ENCODE data around the gene FOXRED2.
"Not testable (repeated sequence)": the region's sequence is repeated elsewhere in the genome, so short reads cannot be mapped to it uniquely, and the experiment has no call there.

The FOXRED2 gene

GRCh38 chr22:36469094-36469710, 37.6 kb downstream of the FOXRED2 start:
- DNase-seq (ENCODE audit: low read depth): no peak

GRCh38 chr22:36467946-36468345, 38.9 kb downstream of the FOXRED2 start:
- DNase-seq (ENCODE audit: low read depth): no peak

DNA sequence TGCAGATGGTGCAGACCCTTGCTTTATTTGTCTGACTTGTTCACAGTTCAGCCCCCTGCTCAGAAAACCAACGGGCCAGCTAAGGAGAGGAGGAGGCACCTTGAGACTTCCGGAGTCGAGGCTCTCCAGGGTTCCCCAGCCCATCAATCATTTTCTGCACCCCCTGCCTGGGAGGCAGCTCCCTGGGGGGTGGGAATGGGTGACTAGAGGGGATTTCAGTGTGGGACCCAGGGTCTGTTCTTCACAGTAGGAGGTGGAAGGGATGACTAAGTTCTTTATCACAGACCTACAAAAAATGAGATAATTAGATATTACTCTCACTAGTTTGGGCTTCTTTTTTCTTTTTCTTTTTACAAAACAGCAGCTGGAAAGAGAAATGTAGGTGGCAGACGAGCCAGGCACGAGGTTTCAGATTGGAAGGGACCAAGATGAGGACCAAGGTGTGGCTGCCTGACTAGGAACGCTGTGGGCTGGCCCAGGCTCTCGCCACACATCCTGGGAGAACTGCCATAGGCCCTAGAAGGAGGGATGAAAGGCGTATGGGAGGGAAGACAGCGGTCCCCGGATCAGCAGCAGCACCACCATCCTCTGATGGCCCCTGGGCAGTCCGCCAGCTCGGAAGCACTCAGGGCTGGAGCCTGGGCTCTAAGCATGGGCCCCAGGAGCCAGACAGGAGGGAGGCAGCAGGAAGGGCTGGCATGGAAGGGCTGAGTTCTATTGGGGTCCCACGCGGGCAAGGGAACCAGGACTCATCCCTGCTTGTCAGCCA, 39.6 kb downstream of the FOXRED2 start:
- DNase-seq (ENCODE audit: low read depth): no peak

DNA sequence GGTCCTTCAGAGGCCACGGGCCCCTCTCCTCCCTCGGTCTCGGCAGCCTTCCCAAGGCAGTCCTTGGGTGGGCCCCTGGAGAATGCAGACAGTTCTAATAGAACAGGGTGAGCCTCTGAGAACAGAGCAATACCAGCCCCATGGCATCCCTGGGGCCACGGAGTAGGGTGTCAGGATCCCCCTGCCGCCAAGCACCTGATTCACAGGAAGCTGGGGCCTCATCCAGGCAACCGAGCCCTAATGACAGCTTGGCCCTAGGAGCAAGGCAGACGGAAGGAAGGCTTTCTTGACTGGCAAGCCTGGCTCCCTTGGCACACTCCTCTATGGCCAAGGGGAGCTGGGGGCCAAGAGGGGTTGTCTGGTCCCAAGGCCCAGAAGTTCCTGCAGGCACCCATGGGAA, 40.6 kb downstream of the FOXRED2 start:
- no peak for DNase-seq (ENCODE audit: low read depth)

GRCh38 chr22:36465232-36466021, 41.4 kb downstream of the FOXRED2 start:
- DNase-seq (ENCODE audit: low read depth): no peak

- no peak for DNase-seq (ENCODE audit: low read depth)
Observed at GRCh38 chr22:36464715-36465231, 42.1 kb downstream of the FOXRED2 start.

DNA sequence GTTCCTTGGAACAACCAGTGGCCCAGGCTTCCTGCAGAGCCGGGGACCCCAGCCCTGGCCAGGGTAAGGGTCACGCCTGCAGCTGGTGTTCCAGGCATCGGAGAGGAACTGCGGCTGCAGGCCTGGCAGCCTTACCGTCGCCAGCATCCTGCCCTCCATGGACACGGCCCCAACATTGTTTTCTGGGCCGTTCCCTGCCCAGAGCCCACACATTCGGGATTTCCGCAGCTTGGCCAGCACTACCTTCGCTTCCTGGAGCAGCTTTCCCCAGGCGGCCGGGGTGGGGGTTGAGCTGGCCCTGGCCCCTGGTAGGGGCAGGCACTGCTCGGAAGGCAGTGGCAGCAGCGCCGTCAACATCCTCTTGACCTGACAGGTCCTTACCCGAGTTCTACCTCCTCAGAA, 43.1 kb downstream of the FOXRED2 start:
- DNase-seq (ENCODE audit: low read depth): no peak

DNA sequence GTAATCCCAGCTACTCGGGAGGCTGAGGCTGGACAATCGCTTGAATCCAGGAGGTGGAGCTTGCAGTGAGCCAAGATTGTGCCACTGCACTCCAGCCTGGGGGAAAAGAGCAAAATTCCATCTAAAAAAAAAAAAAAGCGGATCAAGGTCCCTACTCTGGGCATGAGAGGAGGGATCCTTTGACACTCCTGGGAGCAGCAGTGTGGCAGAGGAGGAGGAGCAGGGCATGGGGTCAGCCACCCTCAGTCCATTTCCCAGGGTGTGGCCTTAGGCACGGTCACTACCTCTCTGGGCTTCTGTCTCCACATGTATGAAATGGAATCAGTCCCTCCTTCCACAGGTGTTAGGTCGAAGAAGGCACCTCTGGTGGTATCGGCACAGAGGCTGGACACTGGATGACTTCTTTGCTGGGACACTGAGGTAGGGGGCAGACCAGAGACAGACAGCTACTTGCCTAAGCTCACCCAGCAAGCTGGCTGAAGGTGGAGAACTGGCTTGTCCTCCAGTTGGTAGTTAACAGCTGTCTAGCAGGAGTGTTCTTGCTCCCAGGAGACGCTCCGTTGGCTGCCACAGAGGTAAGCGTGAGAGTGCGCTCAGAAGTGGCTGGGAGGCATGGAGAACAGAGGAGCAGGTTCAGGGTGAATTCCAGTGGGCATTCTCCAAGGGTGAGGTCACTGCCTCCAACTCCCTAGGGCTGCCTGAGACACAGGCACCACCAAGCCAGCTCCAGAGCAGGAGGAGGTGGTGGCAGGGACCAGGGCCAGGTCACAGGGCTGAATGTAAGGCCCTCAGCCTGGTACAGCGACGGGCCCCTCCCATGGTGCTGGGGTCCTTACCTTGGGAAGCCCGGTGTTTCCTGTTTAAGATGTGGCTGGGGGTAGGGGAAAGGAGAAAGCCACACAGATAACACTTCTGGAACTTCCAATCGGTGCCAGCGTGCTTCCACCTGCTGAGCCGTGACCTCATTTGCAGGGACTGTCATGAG, 44.9 kb downstream of the FOXRED2 start:
- DNase-seq (ENCODE audit: low read depth): no peak

GRCh38 chr22:36460202-36460601, 46.6 kb downstream of the FOXRED2 start:
- DNase-seq (ENCODE audit: low read depth): no peak

DNA sequence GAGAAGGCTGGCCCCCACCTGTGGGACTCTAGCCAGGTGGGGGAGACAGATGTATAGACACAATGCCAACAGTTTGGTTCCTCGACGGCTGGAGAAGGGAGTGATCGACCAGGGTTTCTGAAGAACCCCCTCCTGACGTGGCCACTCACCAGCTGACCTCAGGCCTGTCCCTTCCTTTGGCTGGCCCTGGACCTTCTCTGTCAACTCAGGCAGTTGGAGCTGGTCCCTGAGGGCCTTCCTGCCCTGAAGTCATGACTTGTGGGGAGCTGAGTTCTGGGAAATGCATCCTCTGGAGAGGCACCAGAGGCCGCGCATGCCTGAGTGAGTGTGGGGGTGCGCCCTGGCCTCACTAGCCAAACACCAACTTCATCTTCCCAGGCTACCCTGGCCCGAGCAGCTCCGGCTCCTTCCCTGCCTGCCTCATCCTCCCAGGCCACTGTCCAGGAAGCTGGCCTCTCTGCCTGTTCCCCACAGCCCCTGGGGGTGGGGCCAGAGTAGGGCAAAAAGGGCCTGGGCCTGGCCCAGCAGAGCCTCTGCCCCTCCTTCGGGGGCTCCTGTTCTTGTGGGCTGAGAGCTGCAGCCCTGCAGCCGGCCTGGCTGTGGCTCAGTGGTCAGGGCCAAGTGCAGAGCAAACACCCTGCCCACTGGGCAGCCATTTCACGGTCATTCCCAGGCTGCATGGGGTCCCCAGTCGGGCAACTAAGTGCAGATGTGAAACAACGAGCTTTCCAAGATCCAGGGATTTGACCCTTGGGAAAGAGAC, 49.0 kb downstream of the FOXRED2 start:
- DNase-seq (ENCODE audit: low read depth): no peak

- DNase-seq (ENCODE audit: low read depth): no peak
Observed at GRCh38 chr22:36456464-36456845, 50.4 kb downstream of the FOXRED2 start.

DNA sequence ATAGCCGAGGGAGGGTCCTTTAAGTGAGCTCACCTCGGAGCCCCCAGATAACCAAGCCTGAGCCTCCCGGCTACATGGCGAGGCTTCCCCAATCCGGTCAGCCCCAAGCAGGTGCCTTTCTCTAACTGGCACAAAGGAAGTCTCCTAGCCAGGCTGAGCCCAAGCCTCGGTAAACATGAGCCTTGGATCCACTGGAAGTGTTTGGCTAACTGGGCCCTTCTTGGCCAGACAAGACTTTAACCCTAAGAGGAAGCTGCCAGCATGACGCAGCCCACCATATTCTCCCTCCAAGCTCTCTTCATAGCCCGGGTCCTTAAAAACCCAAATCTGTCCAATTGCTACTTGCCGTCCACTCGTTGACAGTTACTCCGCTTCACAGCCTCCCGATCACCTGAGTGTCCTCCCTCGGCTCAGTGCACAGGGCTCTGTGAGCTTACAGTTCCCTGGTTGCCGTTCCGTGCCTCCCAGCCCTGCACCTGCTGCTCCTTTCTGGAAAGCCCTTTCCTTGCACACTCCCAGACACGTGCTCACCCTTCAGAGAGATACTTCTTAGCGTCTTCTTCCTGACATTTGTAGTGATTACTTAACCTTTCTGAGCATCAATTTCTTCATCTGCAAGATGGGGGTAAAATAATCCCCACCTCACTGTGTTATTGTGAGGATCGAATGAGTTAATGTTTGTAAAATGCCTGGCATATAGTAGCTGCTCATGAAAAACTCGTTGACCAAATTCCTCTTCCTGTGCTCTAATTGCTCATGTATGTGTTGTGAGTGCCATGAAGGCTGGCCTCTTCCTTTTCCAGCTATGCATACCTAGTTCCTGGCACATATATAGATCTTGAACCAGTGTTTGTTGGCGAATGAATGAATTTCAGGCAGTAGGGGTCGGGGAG, 51.0 kb downstream of the FOXRED2 start:
- DNase-seq (ENCODE audit: low read depth): no peak

DNA sequence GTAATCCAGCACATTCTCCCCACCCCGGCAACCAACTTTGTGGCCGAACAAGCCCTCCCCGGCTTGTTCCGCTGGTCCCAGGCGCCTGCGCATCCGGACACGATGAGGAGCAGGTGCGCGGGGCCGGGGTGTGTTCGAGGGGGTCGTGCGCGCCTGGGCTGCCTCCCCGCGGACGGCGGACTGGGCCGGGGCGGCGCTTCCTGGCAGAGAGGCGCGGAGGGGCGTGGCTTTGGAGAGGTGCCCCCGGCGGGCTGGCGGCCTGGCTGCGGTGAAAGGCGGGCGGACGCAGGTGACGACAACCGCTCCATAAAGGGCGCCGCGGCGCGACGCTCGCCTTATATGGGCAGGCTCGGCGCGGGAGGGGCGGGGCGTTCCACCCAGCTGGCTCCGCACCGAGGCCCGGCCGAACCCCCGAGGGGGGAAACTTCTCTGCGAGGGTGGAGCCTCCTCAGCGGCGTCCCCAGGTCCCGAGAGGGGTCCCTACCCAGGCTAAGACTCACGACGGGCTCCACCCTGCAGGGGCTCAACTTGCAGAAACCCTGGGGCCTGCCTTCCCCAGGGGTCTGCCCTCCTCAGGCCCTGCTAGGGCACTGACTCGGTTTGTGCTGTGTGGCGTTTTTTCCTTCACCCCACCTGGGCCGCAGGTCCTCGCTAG, 51.8 kb downstream of the FOXRED2 start:
- DNase-seq (ENCODE audit: low read depth): peak; percentile 93

DNA sequence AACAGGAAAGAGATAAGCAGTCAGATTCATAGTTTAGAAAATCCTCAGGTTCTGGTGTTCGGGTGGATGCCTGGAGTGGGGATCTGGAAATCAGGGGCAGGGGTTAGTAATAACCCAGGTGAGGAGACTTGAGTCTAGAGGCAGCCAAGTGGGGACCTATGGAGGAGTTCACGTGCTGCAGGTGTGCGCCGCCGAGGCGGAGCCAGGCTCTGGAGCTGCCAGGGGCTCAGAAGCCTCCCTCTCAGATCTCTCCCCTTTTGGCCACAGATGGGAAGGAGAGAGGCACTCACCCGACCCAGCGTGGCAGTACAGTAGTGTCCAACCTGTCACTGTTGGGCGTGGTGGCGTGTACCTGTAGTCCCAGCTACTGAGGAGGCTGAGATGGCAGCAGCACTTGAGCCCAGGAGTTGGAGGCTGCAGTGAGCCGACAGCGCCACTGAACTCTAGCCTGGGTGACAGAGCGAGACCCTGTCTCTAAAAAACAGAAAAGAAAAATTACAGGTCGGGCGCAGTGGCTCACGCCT, 52.9 kb downstream of the FOXRED2 start:
- DNase-seq (ENCODE audit: low read depth): no peak

DNA sequence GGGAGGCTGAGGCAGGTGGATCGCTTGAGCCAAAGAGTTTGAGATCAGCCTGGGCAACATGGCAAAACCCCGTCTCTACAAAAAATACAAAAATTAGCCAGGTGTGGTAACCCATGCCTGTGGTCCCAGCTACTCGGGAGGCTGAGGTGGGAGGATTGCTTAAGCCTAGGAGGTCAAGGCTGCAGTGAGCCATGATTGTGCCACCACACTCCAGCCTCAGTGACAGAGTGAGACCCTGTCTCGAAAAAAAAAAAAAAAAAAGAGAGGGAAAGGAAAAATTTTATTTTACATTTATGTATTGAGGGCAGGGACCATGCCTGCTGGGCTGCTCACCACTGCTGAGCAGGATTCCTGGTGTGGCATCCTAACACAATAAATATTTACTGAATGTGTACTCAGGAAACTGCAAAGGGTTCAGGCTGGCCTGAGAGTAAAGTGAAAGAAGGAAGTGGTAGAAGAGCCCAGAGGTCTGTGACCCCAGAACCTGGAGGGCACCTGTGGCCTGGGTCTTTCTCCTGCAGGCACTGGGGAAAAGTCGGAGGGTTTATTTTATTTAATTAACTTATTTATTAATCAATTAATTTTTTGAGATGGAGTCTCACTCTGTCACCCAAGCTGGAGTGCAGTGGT, 53.7 kb downstream of the FOXRED2 start:
- not testable (repeated sequence) for DNase-seq (ENCODE audit: low read depth)

- no peak for DNase-seq (ENCODE audit: low read depth)
Observed at GRCh38 chr22:36452250-36452977, 54.4 kb downstream of the FOXRED2 start.

- not testable (repeated sequence) for DNase-seq (ENCODE audit: low read depth)
Observed at GRCh38 chr22:36450923-36451322, 55.9 kb downstream of the FOXRED2 start.
